SK-N-MC (cell line): ENCODE data around the gene HOXD4.

Experiments
- DNase-seq: peaks from one replicate; pipeline ENCODE4 v3.0.0-alpha.2; 2011; ENCODE audit warnings: low read depth, low spot score
- H3K27ac ChIP-seq: fragments of 200-600 bp; sonication (generic); 2 replicates; pipeline ENCODE4 v1.5.1; 2016; ENCODE audit warnings: mixed run types
- H3K36me3 ChIP-seq: fragments of 200-600 bp; sonication (generic); 2 replicates; pipeline ENCODE4 v1.6.1; 2017; ENCODE audit warnings: antibody characterized with exemption, low read length, mixed read lengths; ENCODE audit not compliant: insufficient read depth
- H3K4me3 ChIP-seq: fragments of 200-600 bp; sonication (generic); 2 replicates; pipeline ENCODE4 v1.5.1; 2016
- H3K9ac ChIP-seq: fragments of 200-600 bp; sonication (generic); 2 replicates; pipeline ENCODE4 v1.8.0; 2017; ENCODE audit warnings: mixed run types, mixed read lengths; ENCODE audit not compliant: insufficient read length
- H3K9me3 ChIP-seq: fragments of 200-600 bp; sonication (generic); 2 replicates; pipeline ENCODE4 v1.6.1; 2017; ENCODE audit warnings: low read depth, mild to moderate bottlenecking, antibody characterized with exemption, low read length, moderate library complexity, mixed read lengths
- EZH2 ChIP-seq: fragments of 200-600 bp; sonication (generic); IDR thresholded peaks from one replicate; pipeline ENCODE4 v1.6.1; 2017; ENCODE audit warnings: antibody characterized with exemption
- FOXP2 ChIP-seq: optimal IDR thresholded peaks from 2 replicates; pipeline ENCODE3; 2011; ENCODE audit warnings: mild to moderate bottlenecking, moderate library complexity; ENCODE audit not compliant: insufficient read depth; ENCODE audit errors: extremely low read length, control extremely low read depth
- POLR2AphosphoS5 ChIP-seq: IDR thresholded peaks from 2 replicates; pipeline ENCODE4 v1.6.1; 2012; ENCODE audit warnings: mild to moderate bottlenecking, low read depth, low read length, borderline replicate concordance

The HOXD4 gene

DNA sequence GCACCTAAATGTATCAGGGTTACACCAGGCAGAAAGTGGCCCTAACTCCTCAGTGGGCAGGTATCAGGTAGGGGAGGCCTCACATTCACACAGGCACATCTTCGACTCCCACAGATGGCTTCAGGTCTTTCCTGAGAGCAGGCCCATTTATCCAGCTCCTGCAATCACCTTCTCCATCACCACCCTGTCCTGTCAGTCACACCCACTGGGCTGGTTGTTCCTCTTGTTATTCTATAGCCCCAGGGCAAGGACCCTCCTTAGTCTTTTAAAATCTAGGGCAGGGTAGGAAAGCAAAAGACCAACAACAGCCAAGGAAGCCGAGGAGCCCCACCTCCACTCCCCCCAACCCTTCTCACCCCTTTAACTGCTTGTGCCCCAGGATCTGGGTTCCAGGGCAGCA, 9.1 kb upstream of the HOXD4 start:
- Histone ChIP-seq H3K4me3 (no peak overlapping the region), H3K9me3 (no peaks in the 10 kb centered on the region), H3K27ac (no peak overlapping the region), H3K36me3 (no peaks in the 10 kb centered on the region), H3K9ac (no peak overlapping the region)
- no peak for DNase-seq
- TF ChIP-seq FOXP2 (no peak), EZH2 (no peak), POLR2AphosphoS5 (no peak)

DNA sequence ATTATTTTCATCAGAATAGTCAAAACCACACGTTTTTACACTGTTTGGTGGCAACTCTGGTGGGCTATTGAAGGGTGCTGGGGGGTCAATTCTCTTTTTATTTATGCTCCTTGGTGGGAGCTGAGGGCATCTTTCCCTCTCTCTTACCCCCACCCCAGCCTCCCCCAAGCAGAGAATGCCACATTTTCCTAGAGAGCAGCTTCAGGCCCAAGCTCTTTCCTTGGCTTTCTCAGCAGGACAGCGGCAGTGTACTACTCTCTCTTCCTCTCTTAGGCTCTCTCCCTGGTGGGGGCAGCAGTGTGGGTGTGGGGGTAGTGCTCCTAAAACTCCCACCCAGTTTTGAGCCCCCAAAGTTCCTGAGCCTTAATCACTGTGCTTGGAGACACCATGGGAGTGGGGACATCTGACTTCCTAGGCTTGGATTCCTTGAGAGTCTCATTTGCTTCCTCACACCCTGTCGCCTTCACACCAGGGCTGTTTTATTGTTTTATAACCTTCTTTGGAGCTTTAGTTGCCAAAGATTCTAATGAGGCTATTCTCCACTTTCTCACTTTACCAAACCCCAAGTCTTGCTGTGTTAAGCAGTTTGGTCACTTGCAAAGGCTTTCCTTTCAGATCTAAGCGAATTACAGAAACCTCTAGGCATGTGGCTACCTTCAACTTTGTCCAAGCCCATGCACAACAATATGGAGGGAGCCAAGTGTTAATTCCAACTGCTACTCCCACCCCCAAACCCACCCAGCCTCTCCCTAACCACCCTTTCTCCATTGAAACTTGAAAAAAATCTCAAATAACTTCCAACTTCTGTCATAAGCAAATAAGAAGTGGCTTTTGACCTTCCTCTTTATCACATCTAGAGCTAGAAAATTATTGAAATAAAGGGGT, 6.0 kb upstream of the HOXD4 start:
- no peak overlapping the region; the same call in 1 of the 2 replicates for H3K4me3 ChIP-seq
- no peak overlapping the region for H3K27ac ChIP-seq
- DNase-seq, result no peak
- no peak for TF ChIP-seq EZH2
- no peak for TF ChIP-seq POLR2AphosphoS5
- TF ChIP-seq FOXP2, result no peak
- no peaks in the 10 kb centered on the region for H3K36me3 ChIP-seq
- no peaks in the 10 kb centered on the region for H3K9me3 ChIP-seq
- H3K9ac ChIP-seq, result no peak overlapping the region

DNA sequence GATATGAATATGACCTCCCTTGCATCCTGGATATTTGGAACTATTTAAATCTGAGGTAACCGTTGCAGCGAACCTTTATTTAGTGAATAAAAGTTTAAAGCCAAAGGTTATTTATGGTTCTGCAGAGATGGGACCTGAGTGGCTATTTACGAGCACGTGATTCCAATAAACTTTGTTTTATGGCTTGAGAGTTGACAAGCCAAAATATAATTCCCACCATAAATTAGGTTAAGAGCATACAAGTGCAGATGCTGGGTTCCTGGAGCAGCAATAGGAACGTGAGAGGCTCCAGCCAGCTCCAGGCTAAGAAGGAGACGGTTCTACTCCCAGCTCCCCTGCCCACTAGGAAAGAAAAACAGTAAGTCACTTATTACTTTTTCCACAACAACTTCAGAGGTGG, 5.2 kb upstream of the HOXD4 start:
- Histone ChIP-seq H3K4me3 (peak overlapping the region; percentile 15; the same call in 1 of the 2 replicates), H3K9ac (no peak overlapping the region), H3K36me3 (no peaks in the 10 kb centered on the region), H3K27ac (no peak overlapping the region), H3K9me3 (no peaks in the 10 kb centered on the region)
- no peak for DNase-seq
- TF ChIP-seq EZH2 (no peak), POLR2AphosphoS5 (no peak), FOXP2 (no peak)

DNA sequence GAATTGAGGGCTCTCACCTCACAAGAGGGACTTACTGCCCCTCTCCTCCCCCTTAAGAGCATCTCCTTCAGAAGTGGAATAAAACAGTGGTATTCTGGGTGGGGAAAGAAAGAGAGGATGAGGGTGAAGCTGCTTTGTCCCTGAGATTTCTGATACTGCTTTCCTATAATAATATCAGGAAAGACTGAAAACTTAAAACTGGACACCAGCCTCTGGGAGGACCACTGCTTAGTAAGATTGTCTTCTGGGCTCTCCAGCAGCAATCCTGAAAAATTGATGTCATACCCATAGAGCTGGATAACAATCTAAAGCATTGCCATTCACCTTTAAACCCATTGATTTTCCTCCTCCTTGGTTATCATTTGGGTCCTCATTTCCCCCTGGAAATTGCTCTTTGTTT, 4.7 kb upstream of the HOXD4 start:
- H3K27ac ChIP-seq, result no peak overlapping the region
- no peak overlapping the region for H3K4me3 ChIP-seq

DNA sequence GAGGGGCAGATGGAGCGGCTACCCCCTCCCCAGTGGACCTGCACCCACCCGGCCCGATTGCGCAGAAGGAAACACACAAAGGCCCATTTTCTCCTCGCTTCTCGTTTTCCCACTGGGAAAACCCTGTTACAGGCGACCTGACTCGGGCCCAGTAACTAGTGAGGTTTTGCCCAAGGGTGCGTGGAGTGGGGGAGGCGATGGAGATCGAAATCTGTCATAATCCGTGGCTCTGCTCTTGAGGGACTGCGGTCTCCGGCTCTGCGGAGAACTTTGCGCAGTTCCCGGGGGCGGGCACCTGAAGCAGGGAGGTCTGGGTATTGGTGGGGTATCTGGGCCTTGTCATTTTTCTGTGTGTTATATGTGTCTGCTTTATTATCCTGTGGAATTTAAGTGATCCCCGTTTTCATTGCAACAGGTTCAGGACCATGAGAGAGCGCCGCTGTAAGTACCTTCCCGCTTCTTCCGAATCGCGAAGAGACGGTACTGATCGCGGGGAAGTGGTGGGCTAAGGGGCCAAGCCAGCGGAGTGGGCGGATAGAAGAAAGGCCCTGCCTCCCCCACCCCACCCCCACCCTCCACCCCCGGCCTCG, 4.0 kb upstream of the HOXD4 start:
- Histone ChIP-seq H3K27ac (no peak overlapping the region), H3K9ac (no peak overlapping the region), H3K36me3 (no peaks in the 10 kb centered on the region; the same call in 1 of the 2 replicates), H3K9me3 (no peaks in the 10 kb centered on the region), H3K4me3 (no peak overlapping the region)
- no peak for DNase-seq
- TF ChIP-seq POLR2AphosphoS5 (no peak), FOXP2 (no peak), EZH2 (no peak)

More for the DNA sequence above, 4.7 kb upstream of the HOXD4 start:
- no peaks in the 10 kb centered on the region for H3K9me3 ChIP-seq
- no peak for DNase-seq
- H3K9ac ChIP-seq, result no peak overlapping the region
- TF ChIP-seq EZH2 (no peak), POLR2AphosphoS5 (no peak), FOXP2 (no peak)
- H3K36me3 ChIP-seq, result no peaks in the 10 kb centered on the region

DNA sequence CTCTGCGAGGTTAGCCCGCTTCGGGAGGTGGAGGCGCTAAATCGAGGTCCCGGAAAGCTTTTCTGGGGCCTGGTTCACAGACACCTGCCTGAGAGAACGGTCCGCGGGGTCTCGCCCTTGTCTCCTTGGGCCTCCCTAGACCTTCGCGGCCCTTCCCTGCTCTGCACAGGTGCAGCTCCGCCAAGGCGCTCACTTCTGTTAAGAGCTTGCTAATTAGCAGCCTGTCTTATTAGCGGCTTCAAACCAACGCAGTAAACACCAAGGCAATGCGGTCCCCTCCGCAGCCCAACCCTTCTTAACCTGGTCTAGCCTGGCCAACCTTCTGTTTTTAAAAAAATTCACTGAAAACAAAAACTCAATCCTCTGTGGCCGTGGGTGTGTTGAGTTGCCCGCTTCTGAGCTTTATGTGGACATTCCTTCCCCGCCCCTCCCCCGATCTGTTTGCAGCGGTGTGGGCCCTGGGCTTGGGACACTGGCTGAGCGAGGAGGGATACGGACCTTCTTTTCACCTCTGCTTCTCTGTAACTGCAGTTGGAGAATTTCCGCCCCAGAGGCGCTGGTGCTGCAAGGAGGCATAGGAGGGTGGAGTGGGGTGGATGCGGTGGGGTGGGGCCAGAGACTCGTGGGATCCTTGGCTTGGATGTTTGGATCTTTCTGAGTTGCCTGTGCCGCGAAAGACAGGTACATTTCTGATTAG, 3.4 kb upstream of the HOXD4 start:
- Histone ChIP-seq H3K9me3 (no peaks in the 10 kb centered on the region), H3K27ac (no peak overlapping the region), H3K9ac (no peak overlapping the region), H3K36me3 (peaks cover 5% of the 10 kb centered on the region; the same call in 1 of the 2 replicates), H3K4me3 (no peak overlapping the region)
- TF ChIP-seq EZH2 (no peak), FOXP2 (no peak), POLR2AphosphoS5 (no peak)
- no peak for DNase-seq

DNA sequence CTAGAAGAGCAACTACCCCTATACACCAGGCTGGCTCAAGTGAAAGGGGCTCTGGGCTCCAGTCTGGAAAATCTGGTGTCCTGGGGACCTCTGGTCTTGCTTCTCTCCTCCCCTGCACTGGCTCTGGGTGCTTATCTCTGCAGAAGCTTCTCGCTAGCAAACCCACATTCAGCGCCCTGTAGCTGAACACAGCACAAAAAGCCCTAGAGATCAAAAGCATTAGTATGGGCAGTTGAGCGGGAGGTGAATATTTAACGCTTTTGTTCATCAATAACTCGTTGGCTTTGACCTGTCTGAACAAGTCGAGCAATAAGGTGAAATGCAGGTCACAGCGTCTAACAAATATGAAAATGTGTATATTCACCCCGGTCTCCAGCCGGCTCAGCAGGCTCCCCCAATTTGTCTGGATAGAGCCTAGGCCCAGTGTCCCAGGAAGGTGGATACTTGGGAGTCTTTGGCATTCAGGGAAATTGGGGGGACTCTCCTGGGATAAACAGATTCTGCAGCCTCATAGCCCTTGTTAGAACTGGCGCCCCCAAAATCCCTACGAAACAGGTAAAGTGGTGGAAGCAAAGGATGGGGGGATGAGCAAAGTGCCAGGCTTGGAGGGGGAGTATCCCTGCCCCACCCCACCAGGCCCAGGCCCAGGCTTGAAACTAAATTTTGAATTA, 2.5 kb upstream of the HOXD4 start:
- Histone ChIP-seq H3K36me3 (peaks cover 5% of the 10 kb centered on the region; the same call in 1 of the 2 replicates), H3K9ac (no peak overlapping the region), H3K4me3 (no peak overlapping the region), H3K9me3 (no peaks in the 10 kb centered on the region), H3K27ac (no peak overlapping the region)
- TF ChIP-seq POLR2AphosphoS5, result no peak
- no peak for TF ChIP-seq EZH2
- TF ChIP-seq FOXP2, result no peak
- no peak for DNase-seq
